Retinal pigment epithelial cell (primary cell): ENCODE data around the gene OSR1.

Source experiments
- DNase-seq: peaks from one replicate; pipeline ENCODE4 v3.0.0-alpha.2; 2010; ENCODE audit warnings: low read depth
- H3K4me3 ChIP-seq: 2 replicates; pipeline ENCODE4 v1.5.1; 2011; ENCODE audit warnings: mild to moderate bottlenecking, low read length, control low read depth, moderate library complexity
- TF ChIP-seq, protein P1 (sequence below): conservative IDR thresholded peaks from 2 replicates; pipeline ENCODE4 v1.5.1; 2011; ENCODE audit warnings: low read depth, low read length, control low read depth, inconsistent platforms

Gene OSR1

GRCh38 chr2:19373352-19373751 is 14.9 kb upstream of the OSR1 start:
- TF ChIP-seq, protein P1, sequence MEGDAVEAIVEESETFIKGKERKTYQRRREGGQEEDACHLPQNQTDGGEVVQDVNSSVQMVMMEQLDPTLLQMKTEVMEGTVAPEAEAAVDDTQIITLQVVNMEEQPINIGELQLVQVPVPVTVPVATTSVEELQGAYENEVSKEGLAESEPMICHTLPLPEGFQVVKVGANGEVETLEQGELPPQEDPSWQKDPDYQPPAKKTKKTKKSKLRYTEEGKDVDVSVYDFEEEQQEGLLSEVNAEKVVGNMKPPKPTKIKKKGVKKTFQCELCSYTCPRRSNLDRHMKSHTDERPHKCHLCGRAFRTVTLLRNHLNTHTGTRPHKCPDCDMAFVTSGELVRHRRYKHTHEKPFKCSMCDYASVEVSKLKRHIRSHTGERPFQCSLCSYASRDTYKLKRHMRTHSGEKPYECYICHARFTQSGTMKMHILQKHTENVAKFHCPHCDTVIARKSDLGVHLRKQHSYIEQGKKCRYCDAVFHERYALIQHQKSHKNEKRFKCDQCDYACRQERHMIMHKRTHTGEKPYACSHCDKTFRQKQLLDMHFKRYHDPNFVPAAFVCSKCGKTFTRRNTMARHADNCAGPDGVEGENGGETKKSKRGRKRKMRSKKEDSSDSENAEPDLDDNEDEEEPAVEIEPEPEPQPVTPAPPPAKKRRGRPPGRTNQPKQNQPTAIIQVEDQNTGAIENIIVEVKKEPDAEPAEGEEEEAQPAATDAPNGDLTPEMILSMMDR = no peak
- no peak overlapping the region for H3K4me3 ChIP-seq
- no peak for DNase-seq

- no peak overlapping the region for H3K4me3 ChIP-seq
- no peak for DNase-seq
- TF ChIP-seq, protein P1 = no peak
Measured at GRCh38 chr2:19371996-19372582, 13.7 kb upstream of the OSR1 start.

DNA sequence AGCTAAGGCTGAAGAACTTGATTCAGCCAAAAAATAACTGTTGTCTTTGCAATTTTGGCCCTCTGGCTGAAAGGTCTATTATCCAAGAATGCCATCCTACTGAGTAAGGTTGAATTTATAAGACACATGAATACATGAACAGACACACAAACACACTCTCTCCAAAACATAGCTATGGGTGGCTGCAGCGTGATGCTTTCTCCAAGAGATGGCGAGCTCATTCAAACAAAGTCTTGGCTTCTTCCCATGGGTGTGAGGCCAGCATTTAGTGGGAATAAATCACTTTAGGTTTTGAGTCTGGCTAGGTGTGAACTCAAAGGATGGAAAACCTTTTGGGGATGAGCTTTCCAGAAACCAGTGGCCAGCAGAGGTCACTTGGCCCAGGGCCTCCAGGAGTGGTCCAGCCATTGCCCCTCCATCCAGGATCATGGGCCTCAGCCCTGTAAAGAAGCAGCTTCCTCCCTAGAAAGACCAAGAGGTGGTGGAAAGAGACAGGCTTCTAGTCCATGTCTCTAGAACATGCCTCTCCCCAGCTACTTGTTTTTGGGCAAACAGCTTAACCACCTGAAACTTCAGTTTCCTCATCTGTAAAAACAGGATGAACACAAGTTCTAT is 11.0 kb upstream of the OSR1 start:
- H3K4me3 ChIP-seq = no peak overlapping the region
- TF ChIP-seq, protein P1 = peak; percentile 75
- DNase-seq = no peak

GRCh38 chr2:19368760-19369159 is 10.3 kb upstream of the OSR1 start:
- TF ChIP-seq, protein P1 = no peak
- H3K4me3 ChIP-seq = no peak overlapping the region
- DNase-seq = no peak

GRCh38 chr2:19367326-19367725 is 8.9 kb upstream of the OSR1 start:
- H3K4me3 ChIP-seq = no peak overlapping the region
- TF ChIP-seq, protein P1 = no peak
- no peak for DNase-seq

DNA sequence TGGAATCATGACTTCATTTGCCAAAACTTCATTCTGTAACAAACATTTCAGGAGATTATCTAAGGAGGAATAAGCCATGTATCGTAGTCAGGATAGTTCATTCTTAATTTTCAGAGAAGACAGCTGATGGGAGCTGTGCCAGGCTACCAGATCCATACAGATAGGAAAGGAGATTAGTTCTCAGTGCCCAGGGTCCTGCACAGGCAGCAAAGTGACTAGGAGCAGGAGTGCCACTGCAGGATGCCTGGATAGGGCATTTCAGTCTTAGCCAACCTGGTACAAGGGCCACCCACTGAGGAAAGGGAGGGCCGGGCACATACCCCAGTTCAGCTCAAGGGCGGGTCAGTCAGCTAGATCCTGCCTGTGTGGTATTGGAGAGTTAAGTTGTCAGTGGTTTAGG is 6.7 kb upstream of the OSR1 start:
- no peak overlapping the region for H3K4me3 ChIP-seq
- TF ChIP-seq, protein P1 = no peak

DNA sequence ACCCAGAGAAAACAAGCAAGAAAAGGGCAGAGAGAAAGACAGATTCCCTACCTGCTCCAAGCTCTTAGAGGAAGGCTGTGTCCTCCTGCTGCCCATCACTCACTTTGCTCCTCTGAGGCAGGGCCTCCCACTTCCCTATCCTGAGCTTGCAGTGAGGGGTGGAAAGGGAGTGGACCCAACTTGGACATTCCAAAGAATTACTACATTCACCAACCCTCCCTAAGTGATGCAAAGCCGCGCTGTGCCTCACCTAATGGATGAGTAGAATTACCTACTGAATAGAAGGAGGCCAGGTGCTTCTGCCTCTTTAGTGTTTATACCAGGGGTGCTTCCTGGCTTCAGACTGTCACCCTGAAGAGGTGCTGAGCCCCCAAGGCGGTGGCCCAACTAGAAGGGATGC is 5.6 kb upstream of the OSR1 start:
- H3K4me3 ChIP-seq = no peak overlapping the region
- TF ChIP-seq, protein P1 = no peak

More for the DNA sequence above, 6.7 kb upstream of the OSR1 start:
- DNase-seq = no peak

More for the DNA sequence above, 5.6 kb upstream of the OSR1 start:
- DNase-seq = no peak
